ENCODE results near the gene SECTM1.

SECTM1 gene

DNA sequence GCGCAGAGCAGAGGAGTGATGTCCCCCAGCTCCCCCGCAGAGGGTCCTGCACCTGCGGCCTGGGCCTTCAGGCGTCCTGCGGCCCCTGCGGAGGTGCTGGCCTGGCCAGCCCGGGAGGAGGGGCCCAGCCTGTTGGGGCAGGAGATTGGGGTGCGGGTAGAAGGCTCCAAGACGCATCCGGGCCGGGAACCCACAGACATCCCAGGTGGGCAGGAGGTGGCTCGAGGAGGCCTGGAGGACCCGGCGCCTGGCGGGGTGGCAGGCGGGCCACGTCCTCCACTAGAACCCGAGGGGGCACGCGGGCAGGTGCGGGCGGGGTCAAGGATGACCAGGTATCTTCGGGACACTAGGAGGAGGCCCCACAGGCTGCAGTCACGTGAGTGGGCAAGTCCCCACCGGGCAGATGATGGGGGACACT lies 647 bp upstream of the SECTM1 start:
- TF ChIP-seq TAF1 (IDR thresholded peaks at IDR 0.05; ENCODE audit: low read depth) (no peak), EGR1 (IDR thresholded peaks at IDR 0.05) (no peak), REST (IDR thresholded peaks at IDR 0.05; ENCODE audit: low read depth) (no peak), FOXM1 (IDR thresholded peaks at IDR 0.05; ENCODE audit: borderline replicate concordance, low read depth) (no peak), NFIC (IDR thresholded peaks at IDR 0.05) (no peak), EP300 (IDR thresholded peaks at IDR 0.05; ENCODE audit: borderline replicate concordance) (no peak), TEAD4 (IDR thresholded peaks at IDR 0.05) (no peak), ZBTB7A (IDR thresholded peaks at IDR 0.05; ENCODE audit: low read depth) (no peak), CEBPB (IDR thresholded peaks at IDR 0.05) (no peak), CREB1 (IDR thresholded peaks at IDR 0.05; ENCODE audit: low read depth) (no peak), YY1 (IDR thresholded peaks at IDR 0.05; ENCODE audit: low read depth) (no peak), TCF12 (IDR thresholded peaks at IDR 0.05; ENCODE audit: low read depth) (no peak), RAD21 (IDR thresholded peaks at IDR 0.05; ENCODE audit: low read depth) (no peak)
- TF ChIP-seq, protein P1, sequence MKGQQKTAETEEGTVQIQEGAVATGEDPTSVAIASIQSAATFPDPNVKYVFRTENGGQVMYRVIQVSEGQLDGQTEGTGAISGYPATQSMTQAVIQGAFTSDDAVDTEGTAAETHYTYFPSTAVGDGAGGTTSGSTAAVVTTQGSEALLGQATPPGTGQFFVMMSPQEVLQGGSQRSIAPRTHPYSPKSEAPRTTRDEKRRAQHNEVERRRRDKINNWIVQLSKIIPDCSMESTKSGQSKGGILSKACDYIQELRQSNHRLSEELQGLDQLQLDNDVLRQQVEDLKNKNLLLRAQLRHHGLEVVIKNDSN (IDR thresholded peaks at IDR 0.05) = no peak
- TF ChIP-seq, protein P2, sequence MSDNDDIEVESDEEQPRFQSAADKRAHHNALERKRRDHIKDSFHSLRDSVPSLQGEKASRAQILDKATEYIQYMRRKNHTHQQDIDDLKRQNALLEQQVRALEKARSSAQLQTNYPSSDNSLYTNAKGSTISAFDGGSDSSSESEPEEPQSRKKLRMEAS (IDR thresholded peaks at IDR 0.05) = no peak

GRCh38 chr17:82332669-82333278 lies 792 bp downstream of the SECTM1 start:
- TF ChIP-seq EGR1 (IDR thresholded peaks at IDR 0.05) = no peak

DNA sequence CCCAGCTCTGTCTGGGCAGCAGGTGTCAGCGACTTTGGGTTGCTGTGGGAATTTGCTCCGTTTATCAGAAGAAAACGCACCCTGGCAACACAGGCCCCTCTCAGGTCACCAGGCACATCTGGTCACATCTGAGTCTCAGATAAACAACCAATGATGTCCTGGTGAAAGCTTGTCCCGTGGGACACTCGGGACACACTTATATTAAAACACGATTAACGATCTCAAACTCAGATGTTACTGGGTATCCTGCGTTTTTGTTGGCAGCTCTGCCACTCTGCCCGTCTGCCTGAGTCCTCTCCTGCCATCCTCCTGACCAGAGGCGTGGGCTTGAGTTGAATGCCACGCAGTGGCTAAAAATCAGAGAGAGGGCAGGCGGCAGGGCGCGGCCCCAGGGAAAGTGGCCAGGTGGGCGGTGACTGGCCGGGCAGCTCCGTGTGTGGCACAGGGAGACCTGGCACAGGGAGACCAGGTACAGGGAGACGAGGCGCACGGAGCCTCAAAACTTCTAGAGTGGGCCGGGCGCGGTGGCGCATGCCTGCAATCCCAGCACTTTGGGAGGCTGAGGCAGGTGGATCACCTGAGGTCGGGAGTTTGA lies 2.1 kb downstream of the SECTM1 start:
- no peak for TF ChIP-seq TCF12 (IDR thresholded peaks at IDR 0.05; ENCODE audit: low read depth)
- TF ChIP-seq CEBPB (IDR thresholded peaks at IDR 0.05) = no peak
- no peak for TF ChIP-seq YY1 (IDR thresholded peaks at IDR 0.05; ENCODE audit: low read depth)
- no peak for TF ChIP-seq NFIC (IDR thresholded peaks at IDR 0.05)
- TF ChIP-seq, protein P1 (IDR thresholded peaks at IDR 0.05) = no peak
- TF ChIP-seq REST (IDR thresholded peaks at IDR 0.05; ENCODE audit: low read depth) = no peak
- TF ChIP-seq TAF1 (IDR thresholded peaks at IDR 0.05; ENCODE audit: low read depth) = no peak
- TF ChIP-seq ZBTB7A (IDR thresholded peaks at IDR 0.05; ENCODE audit: low read depth) = no peak
- TF ChIP-seq CREB1 (IDR thresholded peaks at IDR 0.05; ENCODE audit: low read depth) = no peak
- TF ChIP-seq, protein P2 (IDR thresholded peaks at IDR 0.05) = no peak
- no peak for TF ChIP-seq FOXM1 (IDR thresholded peaks at IDR 0.05; ENCODE audit: borderline replicate concordance, low read depth)
- TF ChIP-seq RAD21 (IDR thresholded peaks at IDR 0.05; ENCODE audit: low read depth) = no peak
- TF ChIP-seq EP300 (IDR thresholded peaks at IDR 0.05; ENCODE audit: borderline replicate concordance) = no peak
- no peak for TF ChIP-seq EGR1 (IDR thresholded peaks at IDR 0.05)
- no peak for TF ChIP-seq TEAD4 (IDR thresholded peaks at IDR 0.05)

GRCh38 chr17:82330322-82331239 lies 3.0 kb downstream of the SECTM1 start:
- TF ChIP-seq, protein P1 (IDR thresholded peaks at IDR 0.05) = no peak
- TF ChIP-seq TAF1 (IDR thresholded peaks at IDR 0.05; ENCODE audit: low read depth) (no peak), TCF12 (IDR thresholded peaks at IDR 0.05; ENCODE audit: low read depth) (peak; percentile 86), EP300 (IDR thresholded peaks at IDR 0.05; ENCODE audit: borderline replicate concordance) (peak; percentile 47; the same call in 1 of the 2 replicates), NFIC (IDR thresholded peaks at IDR 0.05) (peak; percentile 97), ZBTB7A (IDR thresholded peaks at IDR 0.05; ENCODE audit: low read depth) (0 out of 2 replicates have a peak, but pooled peaks have one; percentile 31)
- TF ChIP-seq, protein P2 (IDR thresholded peaks at IDR 0.05) = no peak
